ENCODE measurements around the gene CHCHD6.

CHCHD6 gene

GRCh38 chr3:126952983-126953660 is 249.1 kb downstream of the CHCHD6 start:
- TF ChIP-seq CTCF (IDR thresholded peaks at IDR 0.05; ENCODE audit: low read depth, low read length): no peak
- no peak overlapping the region for H3K4me3 ChIP-seq (ENCODE audit: low read depth, low read length)

DNA sequence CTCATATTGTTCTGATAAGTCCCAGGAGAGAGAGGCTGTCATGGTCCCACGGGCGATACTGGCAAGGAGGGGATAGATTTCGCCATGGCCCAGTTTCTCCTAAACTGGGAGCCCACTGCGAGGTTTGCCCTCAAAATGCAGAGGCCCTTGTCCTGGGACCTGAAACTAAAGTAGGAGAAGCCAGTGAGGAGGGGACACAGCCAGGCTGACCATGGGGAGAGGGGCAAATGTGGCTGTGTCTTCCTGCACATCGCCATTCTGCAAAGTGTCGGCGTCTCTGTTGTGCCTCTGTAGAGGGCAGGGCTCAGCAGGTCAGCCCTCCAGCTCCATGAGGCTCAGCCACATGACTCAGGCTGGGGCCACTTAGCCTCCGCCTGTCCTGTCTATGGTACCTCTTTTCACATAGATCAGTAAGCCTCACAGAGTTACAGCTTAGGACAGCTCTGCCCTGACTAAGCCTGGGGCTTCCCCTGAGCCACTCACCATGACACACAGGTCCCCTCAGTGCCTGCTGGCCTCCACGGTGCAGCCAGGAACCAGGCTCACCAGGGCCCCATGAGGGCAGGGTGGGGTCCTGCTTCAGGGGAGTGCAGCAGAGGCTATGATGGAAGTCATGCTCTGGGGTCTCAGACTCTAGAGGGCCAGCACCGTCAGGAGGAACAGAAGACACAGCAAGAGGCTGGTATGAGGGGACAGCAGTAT is 250.3 kb downstream of the CHCHD6 start:
- no peak for TF ChIP-seq CTCF (IDR thresholded peaks at IDR 0.05; ENCODE audit: low read depth, low read length)
- H3K4me3 ChIP-seq (ENCODE audit: low read depth, low read length): no peak overlapping the region

- H3K4me3 ChIP-seq (ENCODE audit: low read depth, low read length): no peak overlapping the region
- no peak for TF ChIP-seq CTCF (IDR thresholded peaks at IDR 0.05; ENCODE audit: low read depth, low read length)
Measured at GRCh38 chr3:126955004-126955790, 251.2 kb downstream of the CHCHD6 start.

DNA sequence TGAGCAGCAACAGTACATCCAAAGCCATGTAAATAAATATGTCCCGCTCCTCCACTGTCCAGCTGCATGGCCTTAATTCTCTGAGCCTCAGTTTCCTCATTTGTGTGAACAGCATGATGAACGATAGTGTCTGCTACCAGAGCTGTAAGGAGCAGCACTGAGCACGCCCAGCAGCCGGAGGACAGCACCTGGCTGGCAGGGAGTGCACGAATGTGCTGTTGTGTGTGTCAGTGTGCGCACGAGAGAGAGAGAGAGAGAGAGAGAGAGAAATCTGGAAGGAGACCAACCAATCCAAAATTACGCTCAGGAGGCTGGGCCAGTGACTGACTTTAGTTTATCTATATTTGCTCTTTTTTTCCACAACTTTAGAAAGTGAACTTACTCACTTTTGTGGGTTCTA is 252.3 kb downstream of the CHCHD6 start:
- no peak overlapping the region for H3K4me3 ChIP-seq (ENCODE audit: low read depth, low read length)
- no peak for TF ChIP-seq CTCF (IDR thresholded peaks at IDR 0.05; ENCODE audit: low read depth, low read length)

DNA sequence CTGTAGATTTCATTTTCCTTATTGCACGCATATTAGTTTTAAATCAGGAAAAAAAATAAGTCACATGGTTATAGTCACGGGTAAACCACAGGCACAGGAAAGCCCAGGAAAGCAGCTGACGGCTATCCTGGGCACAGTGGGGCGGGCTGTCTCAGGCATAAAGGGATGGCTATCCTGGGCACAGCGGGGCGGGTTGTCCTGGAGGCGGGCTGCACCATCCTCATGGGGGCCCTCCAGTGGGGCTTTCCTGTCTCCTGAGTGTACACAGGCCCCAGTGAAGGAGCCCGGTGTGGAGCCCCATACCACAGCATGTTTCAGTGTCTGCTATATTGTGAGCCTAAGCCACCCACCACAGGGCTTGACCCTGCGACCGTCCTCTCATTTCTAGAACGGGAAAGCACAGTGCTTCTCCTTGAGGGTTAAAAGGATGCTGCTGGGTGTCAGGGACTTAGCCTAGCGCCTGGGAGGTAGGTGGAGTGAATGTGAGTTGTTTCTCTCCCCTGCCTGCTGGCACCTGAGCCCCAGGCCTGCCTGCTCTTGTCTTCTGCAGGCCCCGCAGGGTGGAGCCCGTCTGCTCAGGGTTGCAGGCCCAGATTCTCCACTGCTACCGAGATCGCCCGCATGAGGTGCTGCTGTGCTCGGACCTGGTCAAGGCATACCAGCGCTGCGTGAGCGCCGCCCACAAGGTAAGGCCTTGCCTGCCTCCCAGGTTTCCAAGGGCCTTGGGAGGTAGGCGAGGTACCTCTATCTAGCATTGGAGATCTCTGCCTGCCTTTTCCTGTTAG is 253.0 kb downstream of the CHCHD6 start:
- TF ChIP-seq CTCF (IDR thresholded peaks at IDR 0.05; ENCODE audit: low read depth, low read length): no peak
- no peak overlapping the region for H3K4me3 ChIP-seq (ENCODE audit: low read depth, low read length)

DNA sequence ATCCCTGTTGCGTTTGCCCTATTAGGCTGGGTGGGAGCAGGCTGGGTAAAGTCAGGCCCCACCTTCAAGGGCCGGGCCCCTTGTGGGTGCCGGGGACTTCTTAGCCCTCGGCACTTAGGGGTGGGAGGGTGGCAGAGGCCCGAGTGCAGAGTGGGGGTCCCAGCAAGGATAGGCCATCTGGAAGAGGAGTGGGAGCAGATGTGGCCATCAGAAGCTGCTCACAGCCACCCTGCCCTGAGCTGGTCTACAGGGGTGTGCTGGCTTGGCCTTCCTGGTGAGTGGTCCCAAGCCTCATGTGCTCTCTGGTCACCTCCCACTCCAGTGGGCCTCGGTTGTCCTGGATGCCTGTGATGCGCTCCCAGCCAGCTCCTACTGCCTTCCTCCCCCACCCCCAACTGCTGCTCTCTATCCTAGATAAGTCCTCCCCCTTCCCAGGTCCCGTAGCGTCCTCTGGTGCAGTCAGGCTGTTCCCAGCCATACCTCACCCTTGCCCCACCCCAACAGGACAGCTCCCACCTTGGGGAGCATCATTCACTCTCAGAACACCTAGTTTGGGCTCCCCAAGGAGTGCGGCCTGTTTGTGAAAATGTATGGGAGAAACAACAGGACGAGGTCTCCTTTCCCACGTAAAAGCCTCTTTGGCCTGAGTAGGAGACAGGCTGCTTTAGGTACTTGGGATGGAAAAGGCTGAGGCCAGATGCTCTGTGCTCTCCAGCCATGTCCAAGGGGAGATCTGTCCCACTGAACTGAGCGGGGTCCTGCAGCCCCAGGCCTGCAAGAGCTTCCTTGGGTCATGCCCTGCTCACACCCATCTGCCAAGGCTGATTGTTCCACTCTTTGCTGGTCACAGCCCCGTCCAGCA is 254.0 kb downstream of the CHCHD6 start:
- no peak for TF ChIP-seq CTCF (IDR thresholded peaks at IDR 0.05; ENCODE audit: low read depth, low read length)

More for the DNA sequence above, 254.0 kb downstream of the CHCHD6 start:
- no peak overlapping the region for H3K4me3 ChIP-seq (ENCODE audit: low read depth, low read length)

Measured in WI38 (cell line).